ENCODE data around the gene IL34. TPM values are rescaled to one million over a fixed set of nuclear protein-coding genes. Genes with fewer than 3 reads are reported as not detected.

Gene IL34
- polyA plus RNA-seq, 2 of the 4 experiments (the other 2 are of a cell fraction), result 0.25 to 0.40 TPM

DNA sequence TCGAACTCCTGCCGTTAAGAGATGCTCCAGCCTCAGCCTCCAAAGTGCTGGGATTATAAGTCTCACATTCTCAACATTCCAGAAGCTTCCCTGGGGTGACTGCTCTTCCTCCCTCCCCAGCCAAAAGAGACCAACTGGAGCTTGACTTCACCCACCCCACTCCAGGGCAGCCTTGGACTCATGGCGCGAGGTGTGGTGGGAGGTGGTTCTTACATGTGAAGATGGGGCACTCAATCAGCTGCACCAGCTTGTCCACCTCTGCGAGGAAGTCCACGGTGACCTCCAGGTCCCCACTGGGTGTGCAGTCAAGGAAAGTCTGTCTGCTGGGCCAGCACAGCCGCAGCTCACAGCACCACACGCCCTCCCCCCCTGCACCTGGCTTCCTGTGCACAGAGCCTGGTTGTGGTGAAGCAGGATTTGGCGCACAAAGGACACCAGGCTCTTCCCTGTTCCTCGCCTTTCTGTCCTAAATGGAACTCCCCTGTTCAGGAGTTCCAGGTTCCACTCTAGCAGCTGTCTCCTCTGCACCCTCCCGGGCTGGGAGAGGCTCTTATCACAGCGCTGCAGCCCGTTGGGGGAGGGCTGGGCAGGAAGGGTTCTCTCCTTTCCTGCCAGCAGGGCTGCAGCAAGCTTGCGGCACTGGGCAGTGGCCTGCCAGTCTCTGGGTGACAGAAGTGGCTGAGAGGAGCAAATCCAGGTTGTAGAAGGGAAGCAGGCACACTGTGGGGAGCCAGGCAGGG, 49.1 kb downstream of the IL34 start:
- ChIA-PET CTCF (interaction anchor here (1.1 to 3.6 kb wide), 7 partner anchors 9 to 75 kb away, joined by 3 to 18 read pairs (median 11); no protein-coding TSS in a partner anchor), POLR2A (no interaction called here)
- DNase-seq (ENCODE audit: low read depth in 1 of 2, low spot score in 1 of 2), result peak; percentile 48 to 56
- FAIRE-seq, result no peak
- TF ChIP-seq, protein P1, sequence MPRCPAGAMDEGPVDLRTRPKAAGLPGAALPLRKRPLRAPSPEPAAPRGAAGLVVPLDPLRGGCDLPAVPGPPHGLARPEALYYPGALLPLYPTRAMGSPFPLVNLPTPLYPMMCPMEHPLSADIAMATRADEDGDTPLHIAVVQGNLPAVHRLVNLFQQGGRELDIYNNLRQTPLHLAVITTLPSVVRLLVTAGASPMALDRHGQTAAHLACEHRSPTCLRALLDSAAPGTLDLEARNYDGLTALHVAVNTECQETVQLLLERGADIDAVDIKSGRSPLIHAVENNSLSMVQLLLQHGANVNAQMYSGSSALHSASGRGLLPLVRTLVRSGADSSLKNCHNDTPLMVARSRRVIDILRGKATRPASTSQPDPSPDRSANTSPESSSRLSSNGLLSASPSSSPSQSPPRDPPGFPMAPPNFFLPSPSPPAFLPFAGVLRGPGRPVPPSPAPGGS (IDR thresholded peaks at IDR 0.05), result no peak
- TF ChIP-seq, protein P2, sequence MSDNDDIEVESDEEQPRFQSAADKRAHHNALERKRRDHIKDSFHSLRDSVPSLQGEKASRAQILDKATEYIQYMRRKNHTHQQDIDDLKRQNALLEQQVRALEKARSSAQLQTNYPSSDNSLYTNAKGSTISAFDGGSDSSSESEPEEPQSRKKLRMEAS (IDR thresholded peaks at IDR 0.05), result peak; percentile 14
- H3K4me1 ChIP-seq, result peaks cover 74% of the 10 kb centered on the region
- WGBS (ENCODE audit: missing lambda C conversion rate), result 32% methylated on average over 13 of the region's 14 CpGs
- H3K4me2 ChIP-seq, result peak overlapping the region; percentile 84
- peak overlapping the region; percentile 97 to 100 for H3K27ac ChIP-seq
- no peak overlapping the region for H3K4me3 ChIP-seq
- H3K9me3 ChIP-seq, result no peaks in the 10 kb centered on the region
- ATAC-seq, result peak; percentile 50 to 56

DNA sequence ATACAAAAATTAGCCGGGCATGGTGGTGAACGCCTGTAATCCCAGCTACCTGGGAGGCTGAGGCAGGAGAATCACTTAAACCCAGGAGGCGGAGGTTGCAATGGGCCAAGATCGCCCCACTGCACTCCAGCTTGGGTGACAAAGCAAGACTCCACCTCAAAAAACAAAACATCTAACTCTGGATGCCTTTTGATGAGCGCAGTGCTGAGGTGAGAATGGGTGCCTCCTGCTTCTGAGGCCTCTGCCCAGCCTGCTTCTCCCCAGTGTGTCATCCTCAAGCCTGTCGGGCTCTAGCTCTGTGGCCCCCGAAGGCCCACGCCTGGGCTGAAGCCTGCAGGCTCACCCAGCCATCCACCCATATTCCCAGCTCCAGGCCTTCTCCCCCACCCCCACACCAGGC, 50.0 kb downstream of the IL34 start:
- Histone ChIP-seq H3K4me1 (peaks cover 71% of the 10 kb centered on the region), H3K4me3 (no peak overlapping the region), H3K27ac (peak overlapping the region; percentile 97 to 100), H3K9me3 (no peaks in the 10 kb centered on the region), H3K4me2 (peak overlapping the region; percentile 84; the same call in 1 of the 3 replicates)
- ATAC-seq, result no peak
- POLR2A ChIA-PET, result no interaction called here
- CTCF ChIA-PET, result interaction anchor here (0.7 to 3.6 kb wide), 8 partner anchors 10 to 74 kb away, joined by 3 to 18 read pairs (median 8); no protein-coding TSS in a partner anchor
- 92% methylated on average over 8 of the region's 8 CpGs for WGBS (ENCODE audit: missing lambda C conversion rate)
- FAIRE-seq, result no peak
- no peak for DNase-seq (ENCODE audit: low read depth in 1 of 2, low spot score in 1 of 2)
- TF ChIP-seq HOXB13 (CRISPR knock-in tag; IDR thresholded peaks at IDR 0.05; ENCODE audit: low read depth), result no peak

DNA sequence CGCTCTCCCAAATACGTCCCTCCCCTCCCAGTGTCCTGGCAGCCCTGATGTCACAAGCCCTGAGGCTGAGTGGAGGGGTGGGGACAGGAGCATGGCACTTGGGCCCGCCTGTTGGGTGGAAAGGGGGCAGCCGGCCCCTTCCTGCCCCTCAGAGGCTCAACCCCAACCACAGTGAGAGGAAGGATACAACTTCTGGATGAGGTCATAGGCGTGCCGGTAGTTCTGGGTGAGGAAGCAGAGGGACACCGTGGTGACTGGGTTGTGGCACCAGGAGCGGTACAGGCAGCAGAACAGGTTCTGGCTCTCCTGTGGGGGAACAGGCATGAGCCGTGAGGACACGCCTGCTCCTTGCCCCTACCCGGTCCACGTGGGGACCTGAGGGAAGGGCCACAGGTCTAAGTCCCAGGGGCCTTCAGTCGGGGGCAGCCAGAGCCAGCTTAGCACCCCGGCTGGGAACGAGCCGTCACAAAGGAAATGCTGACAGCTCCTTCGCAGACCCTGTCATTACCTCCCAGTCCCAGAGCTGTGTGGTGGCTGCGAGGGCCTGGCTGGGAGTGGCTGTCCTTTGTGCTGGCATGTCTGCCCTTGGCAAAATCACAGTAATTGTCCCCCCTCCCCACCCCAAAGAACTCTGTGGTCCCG, 50.7 kb downstream of the IL34 start:
- FAIRE-seq (no peak), ATAC-seq (no peak), DNase-seq (ENCODE audit: low read depth in 1 of 2, low spot score in 1 of 2) (no peak)
- ChIA-PET CTCF (interaction anchor here (0.7 to 3.6 kb wide), 6 partner anchors 10 to 74 kb away, joined by 3 to 18 read pairs (median 6); no protein-coding TSS in a partner anchor), POLR2A (no interaction called here)
- H3K4me2 ChIP-seq, result peak overlapping the region; percentile 25; the same call in 1 of the 3 replicates
- H3K27ac ChIP-seq, result peak overlapping the region; percentile 97 to 100
- H3K9me3 ChIP-seq, result no peaks in the 10 kb centered on the region
- peaks cover 69% of the 10 kb centered on the region for H3K4me1 ChIP-seq
- TF ChIP-seq NPAS2 (CRISPR knock-in tag; IDR thresholded peaks at IDR 0.05; ENCODE audit: borderline replicate concordance), result no peak
- TF ChIP-seq, protein P3, sequence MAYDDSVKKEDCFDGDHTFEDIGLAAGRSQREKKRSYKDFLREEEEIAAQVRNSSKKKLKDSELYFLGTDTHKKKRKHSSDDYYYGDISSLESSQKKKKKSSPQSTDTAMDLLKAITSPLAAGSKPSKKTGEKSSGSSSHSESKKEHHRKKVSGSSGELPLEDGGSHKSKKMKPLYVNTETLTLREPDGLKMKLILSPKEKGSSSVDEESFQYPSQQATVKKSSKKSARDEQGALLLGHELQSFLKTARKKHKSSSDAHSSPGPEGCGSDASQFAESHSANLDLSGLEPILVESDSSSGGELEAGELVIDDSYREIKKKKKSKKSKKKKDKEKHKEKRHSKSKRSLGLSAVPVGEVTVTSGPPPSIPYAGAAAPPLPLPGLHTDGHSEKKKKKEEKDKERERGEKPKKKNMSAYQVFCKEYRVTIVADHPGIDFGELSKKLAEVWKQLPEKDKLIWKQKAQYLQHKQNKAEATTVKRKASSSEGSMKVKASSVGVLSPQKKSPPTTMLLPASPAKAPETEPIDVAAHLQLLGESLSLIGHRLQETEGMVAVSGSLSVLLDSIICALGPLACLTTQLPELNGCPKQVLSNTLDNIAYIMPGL (CRISPR knock-in tag; IDR thresholded peaks at IDR 0.05; ENCODE audit: borderline replicate concordance), result no peak
- TF ChIP-seq, protein P4, sequence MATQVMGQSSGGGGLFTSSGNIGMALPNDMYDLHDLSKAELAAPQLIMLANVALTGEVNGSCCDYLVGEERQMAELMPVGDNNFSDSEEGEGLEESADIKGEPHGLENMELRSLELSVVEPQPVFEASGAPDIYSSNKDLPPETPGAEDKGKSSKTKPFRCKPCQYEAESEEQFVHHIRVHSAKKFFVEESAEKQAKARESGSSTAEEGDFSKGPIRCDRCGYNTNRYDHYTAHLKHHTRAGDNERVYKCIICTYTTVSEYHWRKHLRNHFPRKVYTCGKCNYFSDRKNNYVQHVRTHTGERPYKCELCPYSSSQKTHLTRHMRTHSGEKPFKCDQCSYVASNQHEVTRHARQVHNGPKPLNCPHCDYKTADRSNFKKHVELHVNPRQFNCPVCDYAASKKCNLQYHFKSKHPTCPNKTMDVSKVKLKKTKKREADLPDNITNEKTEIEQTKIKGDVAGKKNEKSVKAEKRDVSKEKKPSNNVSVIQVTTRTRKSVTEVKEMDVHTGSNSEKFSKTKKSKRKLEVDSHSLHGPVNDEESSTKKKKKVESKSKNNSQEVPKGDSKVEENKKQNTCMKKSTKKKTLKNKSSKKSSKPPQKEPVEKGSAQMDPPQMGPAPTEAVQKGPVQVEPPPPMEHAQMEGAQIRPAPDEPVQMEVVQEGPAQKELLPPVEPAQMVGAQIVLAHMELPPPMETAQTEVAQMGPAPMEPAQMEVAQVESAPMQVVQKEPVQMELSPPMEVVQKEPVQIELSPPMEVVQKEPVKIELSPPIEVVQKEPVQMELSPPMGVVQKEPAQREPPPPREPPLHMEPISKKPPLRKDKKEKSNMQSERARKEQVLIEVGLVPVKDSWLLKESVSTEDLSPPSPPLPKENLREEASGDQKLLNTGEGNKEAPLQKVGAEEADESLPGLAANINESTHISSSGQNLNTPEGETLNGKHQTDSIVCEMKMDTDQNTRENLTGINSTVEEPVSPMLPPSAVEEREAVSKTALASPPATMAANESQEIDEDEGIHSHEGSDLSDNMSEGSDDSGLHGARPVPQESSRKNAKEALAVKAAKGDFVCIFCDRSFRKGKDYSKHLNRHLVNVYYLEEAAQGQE (IDR thresholded peaks at IDR 0.05), result no peak
- 92% methylated on average over 15 of the region's 19 CpGs for WGBS (ENCODE audit: missing lambda C conversion rate)
- no peak overlapping the region for H3K4me3 ChIP-seq

DNA sequence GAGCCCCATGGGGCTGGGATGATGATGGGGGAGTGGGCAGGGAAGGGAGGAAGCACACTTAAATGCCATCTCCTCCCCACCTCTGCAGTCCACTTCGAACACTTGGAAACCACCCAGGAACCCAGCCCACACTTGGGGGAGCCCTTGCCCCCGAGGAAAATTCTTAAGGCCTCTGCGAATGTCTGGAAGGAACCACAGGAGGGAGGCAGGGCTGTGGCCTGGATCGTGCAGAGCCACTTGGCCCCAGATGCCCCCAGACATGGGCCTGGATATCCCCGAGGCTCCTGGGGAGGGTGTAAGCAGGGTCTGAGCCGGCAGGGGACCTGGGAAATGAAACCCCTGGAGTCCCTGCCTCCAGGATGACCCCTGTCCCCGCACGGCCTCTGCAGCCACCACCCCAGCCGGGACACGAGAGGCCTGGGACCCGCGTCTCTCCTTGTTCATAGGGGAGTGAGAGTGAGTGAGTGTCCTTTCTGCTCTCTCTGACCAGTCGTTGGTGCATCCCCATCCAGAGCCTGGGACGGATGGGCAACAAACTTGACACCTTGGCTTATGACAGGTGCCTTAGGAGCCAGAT, 51.3 kb downstream of the IL34 start:
- no peak for ATAC-seq

More for the DNA sequence above, 51.3 kb downstream of the IL34 start:
- Histone ChIP-seq H3K9me3 (no peaks in the 10 kb centered on the region), H3K27ac (peak overlapping the region; percentile 97 to 100), H3K4me3 (no peak overlapping the region), H3K4me1 (peaks cover 69% of the 10 kb centered on the region), H3K4me2 (peak overlapping the region; percentile 25; the same call in 1 of the 3 replicates)
- WGBS (ENCODE audit: missing lambda C conversion rate), result 83% methylated on average over 10 of the region's 14 CpGs
- FAIRE-seq, result no peak
- DNase-seq (ENCODE audit: low read depth in 1 of 2, low spot score in 1 of 2), result no peak
- TF ChIP-seq RCOR1 (IDR thresholded peaks at IDR 0.05; ENCODE audit: low read depth, low read length) (no peak), POLR2AphosphoS2 (conservative IDR thresholded peaks at IDR 0.05; ENCODE audit: low read length) (no peak), FOXS1 (CRISPR knock-in tag; IDR thresholded peaks at IDR 0.05) (no peak), EP300 (IDR thresholded peaks at IDR 0.05) (no peak), KDM5A (IDR thresholded peaks at IDR 0.05) (no peak), JUNB (IDR thresholded peaks at IDR 0.05) (no peak)
- ChIA-PET POLR2A (no interaction called here), CTCF (interaction anchor here (1.4 to 3.6 kb wide), 4 partner anchors 26 to 73 kb away, joined by 3 to 16 read pairs (median 6); no protein-coding TSS in a partner anchor)
